Activated CD4-positive, alpha-beta memory T cell treated with anti-CD3 and anti-CD28 coated beads for 36 hours (primary cell): Measurements from ENCODE around the gene ARMC6. TPM values are rescaled to one million over a fixed set of nuclear protein-coding genes. Genes with fewer than 3 reads are reported as not detected.
A peak's percentile ranks its signal among the peaks of the same experiment; 100 is the strongest.

Experiments used
- CTCF ChIA-PET: fragments of 350-600 bp; sonication (Branson Sonifier 250); formaldehyde crosslinking; loops from one replicate; lab custom pipeline; 2021; ENCODE audit warnings: antibody characterized with exemption, inconsistent platforms; lab: Charles Lee
- POLR2A ChIA-PET: fragments of 350-600 bp; sonication (Branson Sonifier 250); formaldehyde crosslinking; loops from one replicate; lab custom pipeline; 2021; ENCODE audit warnings: antibody characterized with exemption; lab: Charles Lee
- DNase-seq: peaks from one replicate; pipeline ENCODE4 v3.0.0-alpha.2; 2020
- H3K27ac Mint-ChIP-seq: one replicate; pipeline ENCODE4 v1.8.0; 2021; ENCODE audit warnings: mixed read lengths
- H3K27me3 Mint-ChIP-seq: one replicate; pipeline ENCODE4 v1.8.0; 2021; ENCODE audit warnings: mixed read lengths
- H3K36me3 Mint-ChIP-seq: one replicate; pipeline ENCODE4 v1.8.0; 2021; ENCODE audit warnings: mixed read lengths
- H3K4me1 Mint-ChIP-seq: one replicate; pipeline ENCODE4 v1.8.0; 2021; ENCODE audit warnings: low read depth, mixed read lengths
- H3K4me3 Mint-ChIP-seq: one replicate; pipeline ENCODE4 v1.8.0; 2021; ENCODE audit warnings: mild to moderate bottlenecking, mixed read lengths
- H3K9me3 Mint-ChIP-seq: one replicate; pipeline ENCODE4 v1.8.0; 2021; ENCODE audit warnings: mixed read lengths
- intact Hi-C: fragments of 100-400 bp; cut with micrococcal nuclease; formaldehyde crosslinking; loops from one replicate; pipeline ENCODE4 v1.15.1; 2023
- total RNA-seq, 2 experiments: library from RNA; stranded (reverse); gene quantifications; one replicate each; pipeline ENCODE4 v1.2.3, GENCODE V29; 2021

Gene ARMC6
- total RNA-seq, 2 experiments from 2014 or later, result 24.4 to 26.2 TPM

GRCh38 chr19:19057720-19058119 is 24.3 kb downstream of the ARMC6 start:
- no peak for DNase-seq
- no peak overlapping the region for H3K27ac Mint-ChIP-seq
- ChIA-PET CTCF (no interaction called here), POLR2A (no interaction called here)
- H3K36me3 Mint-ChIP-seq, result peaks cover 19% of the 10 kb centered on the region
- H3K9me3 Mint-ChIP-seq, result no peaks in the 10 kb centered on the region
- intact Hi-C loops, result no loop called here
- H3K27me3 Mint-ChIP-seq, result no peaks in the 10 kb centered on the region
- peaks cover 5% of the 10 kb centered on the region for H3K4me1 Mint-ChIP-seq
- H3K4me3 Mint-ChIP-seq, result no peak overlapping the region

GRCh38 chr19:19059018-19059836 is 25.8 kb downstream of the ARMC6 start:
- Mint-ChIP-seq H3K36me3 (peaks cover 16% of the 10 kb centered on the region), H3K27me3 (no peaks in the 10 kb centered on the region), H3K27ac (no peak overlapping the region), H3K4me1 (peaks cover 11% of the 10 kb centered on the region), H3K4me3 (no peak overlapping the region), H3K9me3 (no peaks in the 10 kb centered on the region)
- ChIA-PET CTCF (no interaction called here), POLR2A (no interaction called here)
- intact Hi-C loops, result no loop called here
- no peak for DNase-seq

GRCh38 chr19:19059837-19060611 is 26.6 kb downstream of the ARMC6 start:
- Mint-ChIP-seq H3K27me3 (no peaks in the 10 kb centered on the region), H3K4me1 (peaks cover 18% of the 10 kb centered on the region), H3K27ac (no peak overlapping the region), H3K4me3 (no peak overlapping the region), H3K36me3 (peaks cover 14% of the 10 kb centered on the region), H3K9me3 (no peaks in the 10 kb centered on the region)
- intact Hi-C loops, result loop anchor here (5.0 kb wide), 1 partner anchor 132 kb away; the partner anchor contains the start of genes BORCS8 and RFXANK
- ChIA-PET CTCF (no interaction called here), POLR2A (no interaction called here)
- DNase-seq, result no peak

- Mint-ChIP-seq H3K4me1 (peaks cover 23% of the 10 kb centered on the region), H3K9me3 (no peaks in the 10 kb centered on the region), H3K27ac (no peak overlapping the region), H3K27me3 (no peaks in the 10 kb centered on the region), H3K4me3 (no peak overlapping the region), H3K36me3 (peaks cover 13% of the 10 kb centered on the region)
- intact Hi-C loops, result loop anchor here (5.0 kb wide), 1 partner anchor 131 kb away; the partner anchor contains the start of genes BORCS8 and RFXANK
- POLR2A ChIA-PET, result interaction anchor here (2.1 kb wide), 1 partner anchor 26 kb away, joined by 5 read pairs; no protein-coding TSS in a partner anchor
- no peak for DNase-seq
- CTCF ChIA-PET, result interaction anchor here (1.4 to 4.5 kb wide), 2 partner anchors 9 to 142 kb away, joined by 4 to 26 read pairs; partner anchors contain the start of genes COPE and DDX49
These were observed 28.1 kb downstream of the ARMC6 start for GRCh38 chr19:19061506-19061905.

- H3K4me1 Mint-ChIP-seq, result peaks cover 29% of the 10 kb centered on the region
- DNase-seq, result peak; percentile 44
- no peaks in the 10 kb centered on the region for H3K9me3 Mint-ChIP-seq
- ChIA-PET POLR2A (interaction anchor here (0.9 to 2.1 kb wide), 3 partner anchors 27 to 230 kb away, joined by 3 to 5 read pairs (median 4); partner anchors contain the start of genes COPE and DDX49), CTCF (interaction anchor here (1.2 to 4.5 kb wide), 4 partner anchors 10 to 143 kb away, joined by 3 to 26 read pairs (median 4); partner anchors contain the start of genes COPE and DDX49)
- no peaks in the 10 kb centered on the region for H3K27me3 Mint-ChIP-seq
- peaks cover 7% of the 10 kb centered on the region for H3K36me3 Mint-ChIP-seq
- H3K27ac Mint-ChIP-seq, result peak overlapping the region; percentile 72
- peak overlapping the region; percentile 79 for H3K4me3 Mint-ChIP-seq
- intact Hi-C loops, result loop anchor here (1.0 to 5.0 kb wide), 5 partner anchors 76 to 426 kb away; partner anchors contain the start of genes BORCS8, COPE, DDX49 and RFXANK
These were observed 29.2 kb downstream of the ARMC6 start for GRCh38 chr19:19062454-19063182.

GRCh38 chr19:19063183-19064097 is 30.0 kb downstream of the ARMC6 start, which contains the start of gene SLC25A42:
TSS of gene SLC25A42 (plus strand) at chr19:19063994. CDS start at chr19:19096125, 32,131 bp downstream.
- H3K27me3 Mint-ChIP-seq, result no peaks in the 10 kb centered on the region
- intact Hi-C loops, result loop anchor here (1.0 to 5.0 kb wide), 6 partner anchors 29 to 427 kb away; partner anchors contain the start of genes BORCS8, COPE, DDX49 and RFXANK
- CTCF ChIA-PET, result interaction anchor here (0.6 to 4.5 kb wide), 4 partner anchors 11 to 537 kb away, joined by 3 to 26 read pairs (median 4); no protein-coding TSS in a partner anchor

GRCh38 chr19:19064098-19064722 is 30.8 kb downstream of the ARMC6 start:
- intact Hi-C loops, result loop anchor here (1.0 to 5.0 kb wide), 2 partner anchors 30 to 128 kb away; partner anchors contain the start of genes BORCS8 and RFXANK
- Mint-ChIP-seq H3K36me3 (peaks cover 2% of the 10 kb centered on the region), H3K4me3 (peak overlapping the region; percentile 79), H3K27me3 (no peaks in the 10 kb centered on the region), H3K4me1 (peaks cover 34% of the 10 kb centered on the region), H3K27ac (peak overlapping the region; percentile 54), H3K9me3 (no peaks in the 10 kb centered on the region)
- ChIA-PET CTCF (interaction anchor here (0.6 to 4.5 kb wide), 3 partner anchors 11 to 538 kb away, joined by 3 to 26 read pairs (median 5); no protein-coding TSS in a partner anchor), POLR2A (interaction anchor here (0.5 kb wide), 1 partner anchor 452 kb away, joined by 4 read pairs; the partner anchor contains the start of gene NDUFA13)
- DNase-seq, result no peak

More at GRCh38 chr19:19063183-19064097, 30.0 kb downstream of the ARMC6 start, which contains the start of gene SLC25A42:
- Mint-ChIP-seq H3K36me3 (peaks cover 2% of the 10 kb centered on the region), H3K4me1 (peaks cover 31% of the 10 kb centered on the region), H3K4me3 (peak within 1 kb of the TSS; percentile 79), H3K9me3 (no peaks in the 10 kb centered on the region), H3K27ac (peak within 1 kb of the TSS; percentile 72)
- peak; percentile 99 for DNase-seq
- POLR2A ChIA-PET, result interaction anchor here (0.9 to 2.1 kb wide), 3 partner anchors 28 to 231 kb away, joined by 3 to 5 read pairs (median 4); partner anchors contain the start of genes COPE and DDX49

- Mint-ChIP-seq H3K4me1 (peaks cover 38% of the 10 kb centered on the region), H3K4me3 (peak overlapping the region; percentile 79), H3K36me3 (no peaks in the 10 kb centered on the region), H3K27me3 (no peaks in the 10 kb centered on the region), H3K9me3 (no peaks in the 10 kb centered on the region), H3K27ac (peak overlapping the region; percentile 54)
- POLR2A ChIA-PET, result interaction anchor here (0.5 kb wide), 1 partner anchor 451 kb away, joined by 4 read pairs; the partner anchor contains the start of gene NDUFA13
- peak; percentile 59 for DNase-seq
- CTCF ChIA-PET, result interaction anchor here (1.1 to 4.5 kb wide), 2 partner anchors 12 to 47 kb away, joined by 4 to 26 read pairs; no protein-coding TSS in a partner anchor
- intact Hi-C loops, result loop anchor here (1.0 to 5.0 kb wide), 2 partner anchors 31 to 127 kb away; partner anchors contain the start of genes BORCS8 and RFXANK
These were observed 31.7 kb downstream of the ARMC6 start for GRCh38 chr19:19064811-19065745.
